Transverse colon (tissue), 4 donors: Measurements from ENCODE around the gene ALK. TPM values are rescaled to one million over a fixed set of nuclear protein-coding genes. Genes with fewer than 3 reads are reported as not detected.

ENCODE experiments used
- DNase-seq: peaks from one replicate; pipeline ENCODE4 v3.0.0-alpha.2; 2019
- H3K27ac ChIP-seq, 4 donors: fragments of 200-600 bp; sonication (generic); 2 replicates each; pipeline ENCODE4 v1.5.1; 2016 to 2018; ENCODE audit warnings: inconsistent platforms in 4 of 4
- H3K27me3 ChIP-seq: fragments of 200-600 bp; sonication (generic); 2 replicates; pipeline ENCODE4 v1.5.1; 2017; ENCODE audit warnings: inconsistent platforms
- H3K36me3 ChIP-seq, 4 donors: fragments of 200-600 bp; sonication (generic); 2 replicates each; pipeline ENCODE4 v1.5.1; 2017 to 2019; ENCODE audit warnings: inconsistent platforms in 4 of 4
- H3K4me1 ChIP-seq, 4 donors: fragments of 200-600 bp; sonication (generic); 2 replicates each; pipeline ENCODE4 v1.5.1; 2017 to 2020; ENCODE audit warnings: inconsistent platforms in 4 of 4
- H3K4me3 ChIP-seq, 4 donors: fragments of 200-600 bp; sonication (generic); 1 replicate in 1 of 4; 2 replicates in 3 of 4; pipeline versions ENCODE4 v1.5.1 to v1.6.1; 2017 to 2019; ENCODE audit warnings: inconsistent platforms in 4 of 4
- H3K9me3 ChIP-seq, 2 donors: fragments of 200-600 bp; sonication (generic); 2 replicates each; pipeline ENCODE4 v1.5.1; 2017 to 2019; ENCODE audit warnings: inconsistent platforms in 2 of 2
- CTCF ChIP-seq, 5 experiments: fragments of 200-600 bp in 3 of 5; fragments of 450-650 bp in 2 of 5; sonication (generic) in 3 of 5; IDR thresholded peaks; 1 replicate in 2 of 5; 2 replicates in 3 of 5; pipeline ENCODE4 v1.5.1; 2016 to 2017; ENCODE audit warnings: antibody characterized with exemption in 5 of 5, inconsistent platforms in 3 of 5, mild to moderate bottlenecking in 2 of 5, moderate library complexity in 1 of 5
- EP300 ChIP-seq: sonication (generic); formaldehyde crosslinking; IDR thresholded peaks from one replicate; pipeline ENCODE4 v1.6.1; 2017; ENCODE audit warnings: antibody characterized with exemption, low read depth
- POLR2A ChIP-seq: fragments of 450-650 bp; IDR thresholded peaks from one replicate; pipeline ENCODE4 v1.6.1; 2016; ENCODE audit warnings: antibody characterized with exemption, mild to moderate bottlenecking, moderate library complexity
- POLR2AphosphoS5 ChIP-seq, 3 donors: sonication (generic); formaldehyde crosslinking; IDR thresholded peaks; one replicate each; pipeline ENCODE4 v1.6.1; 2016; ENCODE audit warnings: antibody characterized with exemption in 3 of 3
- WGBS, 2 donors: methylation state at CpG; one replicate each; pipeline ENCODE4 v1.1.5; 2018; ENCODE audit warnings: low coverage in 1 of 2; 5-methylcytosine and 5-hydroxymethylcytosine counted together
- in situ Hi-C, 4 donors: fragments of 200-750 bp; cut with MboI; loops; one replicate each; pipeline versions ENCODE4 v1.15.0 to v1.15.1; 2017; ENCODE audit warnings: low sequenced_read_pairs in 3 of 4, low pct_ligation_motif_present in 1 of 4, low pct_unique_long_range_greater_than_20kb in 1 of 4
- intact Hi-C: fragments of 100-400 bp; cut with DNase I; formaldehyde crosslinking; loops from one replicate; pipeline ENCODE4 v1.15.1; 2023; ENCODE audit warnings: low total_unique reads
- total RNA-seq, 4 donors: library from RNA; depleted of rRNA; stranded (reverse); fragments of >200 nt; gene quantifications; one replicate each; pipeline ENCODE4 v1.1.0, GENCODE V29; 2016

ALK gene
- total RNA-seq, 4 donors from 2014 or later = 0.32 to 0.82 TPM; not detected in 2

GRCh38 chr2:29527947-29528346, 393.4 kb downstream of the ALK start:
- Histone ChIP-seq H3K4me1 (peaks cover 0 to 6% (median 0%) of the 10 kb centered on the region in 4 donors), H3K27me3 (peaks cover 5% of the 10 kb centered on the region), H3K4me3 (no peak overlapping the region), H3K36me3 (no peaks in the 10 kb centered on the region), H3K27ac (no peak overlapping the region), H3K9me3 (no peaks in the 10 kb centered on the region)
- in situ Hi-C loops (no loop called here), intact Hi-C loops (no loop called here)
- DNase-seq = no peak
- TF ChIP-seq POLR2A (no peak), CTCF (IDR thresholded peaks at IDR 0.05) (no peak), EP300 (no peak), POLR2AphosphoS5 (IDR thresholded peaks at IDR 0.05) (no peak)
- 60 to 76% methylated on average over 1 to 8 of the region's 8 CpGs for WGBS, 2 donors

GRCh38 chr2:29526587-29527586, 394.5 kb downstream of the ALK start:
- WGBS, 2 donors = 56 to 86% methylated on average over 1 to 7 of the region's 7 CpGs
- Histone ChIP-seq H3K9me3 (no peaks in the 10 kb centered on the region), H3K4me3 (no peak overlapping the region), H3K27me3 (peaks cover 5% of the 10 kb centered on the region), H3K4me1 (peaks cover 0 to 6% (median 0%) of the 10 kb centered on the region in 4 donors), H3K27ac (no peak overlapping the region), H3K36me3 (no peaks in the 10 kb centered on the region)
- in situ Hi-C loops = no loop called here
- TF ChIP-seq CTCF (IDR thresholded peaks at IDR 0.05) (no peak), POLR2AphosphoS5 (IDR thresholded peaks at IDR 0.05) (no peak), EP300 (no peak), POLR2A (no peak)
- intact Hi-C loops = no loop called here
- DNase-seq = no peak

GRCh38 chr2:29525921-29526320, 395.5 kb downstream of the ALK start:
- no peak for DNase-seq
- no peaks in the 10 kb centered on the region for H3K9me3 ChIP-seq
- H3K36me3 ChIP-seq = no peaks in the 10 kb centered on the region
- in situ Hi-C loops = no loop called here
- 76% methylated on average over 2 of the region's 2 CpGs; no CpG with 5 or more reads in 1 of the 2 donors for WGBS, 2 donors
- intact Hi-C loops = no loop called here
- H3K4me1 ChIP-seq = peaks cover 0 to 6% (median 0%) of the 10 kb centered on the region in 4 donors
- no peaks in the 10 kb centered on the region for H3K27me3 ChIP-seq
- TF ChIP-seq EP300 = no peak
- no peak for TF ChIP-seq CTCF (IDR thresholded peaks at IDR 0.05)
- no peak for TF ChIP-seq POLR2A
- no peak for TF ChIP-seq POLR2AphosphoS5 (IDR thresholded peaks at IDR 0.05)
- H3K4me3 ChIP-seq = no peak overlapping the region
- H3K27ac ChIP-seq = no peak overlapping the region

GRCh38 chr2:29524652-29525051, 396.7 kb downstream of the ALK start:
- H3K27me3 ChIP-seq = no peaks in the 10 kb centered on the region
- no peak overlapping the region for H3K4me3 ChIP-seq
- intact Hi-C loops = no loop called here
- H3K4me1 ChIP-seq = peaks cover 0 to 6% (median 0%) of the 10 kb centered on the region in 4 donors
- no peaks in the 10 kb centered on the region for H3K36me3 ChIP-seq
- H3K27ac ChIP-seq = no peak overlapping the region
- TF ChIP-seq CTCF (IDR thresholded peaks at IDR 0.05) = no peak
- no peak for TF ChIP-seq POLR2A
- TF ChIP-seq POLR2AphosphoS5 (IDR thresholded peaks at IDR 0.05) = no peak
- no peak for TF ChIP-seq EP300
- DNase-seq = no peak
- H3K9me3 ChIP-seq = no peaks in the 10 kb centered on the region
- in situ Hi-C loops = no loop called here
- 57 to 74% methylated on average over 1 of the region's 1 CpG for WGBS, 2 donors
